A549 (cell line): ENCODE measurements around the gene CCDC85A.

Experiments used
- CBX2 ChIP-seq: fragments of 200-600 bp; sonication (generic); IDR thresholded peaks from 2 replicates; pipeline ENCODE4 v1.6.1; 2016; ENCODE audit warnings: low read depth, mild to moderate bottlenecking, borderline replicate concordance
- POLR2A ChIP-seq: IDR thresholded peaks from 2 replicates; pipeline ENCODE4 v1.6.1; 2012; ENCODE audit warnings: mild to moderate bottlenecking, low read length
- POLR2AphosphoS2 ChIP-seq: conservative IDR thresholded peaks from 2 replicates; pipeline ENCODE4 v1.6.1; 2012; ENCODE audit warnings: low read length, improper control_type of control experiment, inconsistent platforms
- TF ChIP-seq, protein P1 (sequence below): fragments of >200 bp; sonication (Bioruptor Twin); formaldehyde crosslinking; IDR thresholded peaks from 3 replicates; pipeline ENCODE4 v1.5.1; 2016

DNA sequence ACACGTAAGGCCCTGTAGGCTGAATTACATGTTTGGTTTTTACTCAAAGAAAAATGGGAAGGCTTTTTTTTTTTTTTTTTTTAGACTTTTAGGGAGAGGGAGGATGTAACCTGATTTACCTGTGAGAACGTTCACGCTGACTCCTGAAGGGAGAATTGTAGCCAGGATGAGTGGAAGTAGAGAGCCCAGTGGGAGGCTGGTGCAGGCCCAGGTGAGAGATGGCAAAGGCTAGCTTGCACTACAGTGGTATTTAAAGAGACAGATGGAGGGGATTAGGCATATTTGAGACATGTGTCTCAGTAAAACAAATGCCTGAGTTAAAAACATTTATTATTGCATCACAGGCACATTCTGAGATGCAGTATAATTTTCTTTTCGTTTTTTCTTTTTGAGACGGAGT, 107.9 kb downstream of the CCDC85A start:
- TF ChIP-seq CBX2: no peak
- TF ChIP-seq, protein P1, sequence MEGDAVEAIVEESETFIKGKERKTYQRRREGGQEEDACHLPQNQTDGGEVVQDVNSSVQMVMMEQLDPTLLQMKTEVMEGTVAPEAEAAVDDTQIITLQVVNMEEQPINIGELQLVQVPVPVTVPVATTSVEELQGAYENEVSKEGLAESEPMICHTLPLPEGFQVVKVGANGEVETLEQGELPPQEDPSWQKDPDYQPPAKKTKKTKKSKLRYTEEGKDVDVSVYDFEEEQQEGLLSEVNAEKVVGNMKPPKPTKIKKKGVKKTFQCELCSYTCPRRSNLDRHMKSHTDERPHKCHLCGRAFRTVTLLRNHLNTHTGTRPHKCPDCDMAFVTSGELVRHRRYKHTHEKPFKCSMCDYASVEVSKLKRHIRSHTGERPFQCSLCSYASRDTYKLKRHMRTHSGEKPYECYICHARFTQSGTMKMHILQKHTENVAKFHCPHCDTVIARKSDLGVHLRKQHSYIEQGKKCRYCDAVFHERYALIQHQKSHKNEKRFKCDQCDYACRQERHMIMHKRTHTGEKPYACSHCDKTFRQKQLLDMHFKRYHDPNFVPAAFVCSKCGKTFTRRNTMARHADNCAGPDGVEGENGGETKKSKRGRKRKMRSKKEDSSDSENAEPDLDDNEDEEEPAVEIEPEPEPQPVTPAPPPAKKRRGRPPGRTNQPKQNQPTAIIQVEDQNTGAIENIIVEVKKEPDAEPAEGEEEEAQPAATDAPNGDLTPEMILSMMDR: no peak
- TF ChIP-seq POLR2A: no peak
- no peak for TF ChIP-seq POLR2AphosphoS2
